Measurements from ENCODE around the gene ACSL6.

ACSL6 gene

GRCh38 chr5:132033122-132033521 is 21.7 kb upstream of the ACSL6 start:
- H3K4me3 ChIP-seq (ENCODE audit: low read length, poor library complexity, severe bottlenecking) = no peak overlapping the region
- no peak overlapping the region for H2AFZ ChIP-seq (ENCODE audit: low read length)
- no peaks in the 10 kb centered on the region for H3K9me2 ChIP-seq (replicated peaks; ENCODE audit: low read depth, low read length)
- no peaks in the 10 kb centered on the region for H3K4me1 ChIP-seq (ENCODE audit: insufficient read depth, low read length, poor library complexity, severe bottlenecking)
- no peaks in the 10 kb centered on the region for H3K27me3 ChIP-seq (ENCODE audit: insufficient read depth, low read length, poor library complexity, severe bottlenecking)
- no peaks in the 10 kb centered on the region for H4K20me1 ChIP-seq (ENCODE audit: insufficient read depth, low read length, poor library complexity, severe bottlenecking)
- no peaks in the 10 kb centered on the region for H3K36me3 ChIP-seq (ENCODE audit: insufficient read depth, low read length)
- no peaks in the 10 kb centered on the region for H3F3A ChIP-seq (ENCODE audit: low read depth)
- no peak overlapping the region for H3K9ac ChIP-seq (ENCODE audit: low read depth, low read length, poor library complexity, severe bottlenecking)
- H3K9me3 ChIP-seq (ENCODE audit: insufficient read depth, low read depth, low read length) = no peaks in the 10 kb centered on the region
- H3K79me2 ChIP-seq (ENCODE audit: insufficient read depth, low read length) = no peaks in the 10 kb centered on the region
- TF ChIP-seq EZH2phosphoT487 (IDR thresholded peaks at IDR 0.05; ENCODE audit: borderline replicate concordance) (no peak), CTCF (conservative IDR thresholded peaks at IDR 0.05; ENCODE audit: low read length) (no peak)
- H3K4me2 ChIP-seq (ENCODE audit: low read depth, low read length, poor library complexity, severe bottlenecking) = no peak overlapping the region

GRCh38 chr5:132032196-132032595 is 20.7 kb upstream of the ACSL6 start:
- Histone ChIP-seq H3K9ac (ENCODE audit: low read depth, low read length, poor library complexity, severe bottlenecking) (no peak overlapping the region), H3K4me3 (ENCODE audit: low read length, poor library complexity, severe bottlenecking) (no peak overlapping the region), H3K79me2 (ENCODE audit: insufficient read depth, low read length) (no peaks in the 10 kb centered on the region), H3K9me3 (ENCODE audit: insufficient read depth, low read depth, low read length) (no peaks in the 10 kb centered on the region), H3K27me3 (ENCODE audit: insufficient read depth, low read length, poor library complexity, severe bottlenecking) (no peaks in the 10 kb centered on the region), H3K4me2 (ENCODE audit: low read depth, low read length, poor library complexity, severe bottlenecking) (no peak overlapping the region), H2AFZ (ENCODE audit: low read length) (no peak overlapping the region), H3F3A (ENCODE audit: low read depth) (no peaks in the 10 kb centered on the region), H3K9me2 (replicated peaks; ENCODE audit: low read depth, low read length) (no peaks in the 10 kb centered on the region), H3K4me1 (ENCODE audit: insufficient read depth, low read length, poor library complexity, severe bottlenecking) (no peaks in the 10 kb centered on the region), H4K20me1 (ENCODE audit: insufficient read depth, low read length, poor library complexity, severe bottlenecking) (no peaks in the 10 kb centered on the region), H3K36me3 (ENCODE audit: insufficient read depth, low read length) (no peaks in the 10 kb centered on the region)
- TF ChIP-seq EZH2phosphoT487 (IDR thresholded peaks at IDR 0.05; ENCODE audit: borderline replicate concordance) (no peak), CTCF (conservative IDR thresholded peaks at IDR 0.05; ENCODE audit: low read length) (no peak)

- no peak for TF ChIP-seq EZH2phosphoT487 (IDR thresholded peaks at IDR 0.05; ENCODE audit: borderline replicate concordance)
- no peak for TF ChIP-seq CTCF (conservative IDR thresholded peaks at IDR 0.05; ENCODE audit: low read length)
- Histone ChIP-seq H3K9ac (ENCODE audit: low read depth, low read length, poor library complexity, severe bottlenecking) (no peak overlapping the region), H3K4me2 (ENCODE audit: low read depth, low read length, poor library complexity, severe bottlenecking) (no peak overlapping the region), H3K27me3 (ENCODE audit: insufficient read depth, low read length, poor library complexity, severe bottlenecking) (no peaks in the 10 kb centered on the region), H3K4me3 (ENCODE audit: low read length, poor library complexity, severe bottlenecking) (no peak overlapping the region), H3K79me2 (ENCODE audit: insufficient read depth, low read length) (no peaks in the 10 kb centered on the region), H2AFZ (ENCODE audit: low read length) (no peak overlapping the region), H3K4me1 (ENCODE audit: insufficient read depth, low read length, poor library complexity, severe bottlenecking) (no peaks in the 10 kb centered on the region), H3K9me2 (replicated peaks; ENCODE audit: low read depth, low read length) (no peaks in the 10 kb centered on the region), H4K20me1 (ENCODE audit: insufficient read depth, low read length, poor library complexity, severe bottlenecking) (no peaks in the 10 kb centered on the region), H3K36me3 (ENCODE audit: insufficient read depth, low read length) (no peaks in the 10 kb centered on the region), H3K9me3 (ENCODE audit: insufficient read depth, low read depth, low read length) (no peaks in the 10 kb centered on the region), H3F3A (ENCODE audit: low read depth) (no peaks in the 10 kb centered on the region)
These were observed 19.2 kb upstream of the ACSL6 start for GRCh38 chr5:132030610-132031009.

Measured in Loucy (cell line).